ENCODE measurements around the gene ATP4B. TPM values are rescaled to one million over a fixed set of nuclear protein-coding genes. Genes with fewer than 3 reads are reported as not detected.

Gene ATP4B
- total RNA-seq, 1 donor from 2014 or later, result not detected

DNA sequence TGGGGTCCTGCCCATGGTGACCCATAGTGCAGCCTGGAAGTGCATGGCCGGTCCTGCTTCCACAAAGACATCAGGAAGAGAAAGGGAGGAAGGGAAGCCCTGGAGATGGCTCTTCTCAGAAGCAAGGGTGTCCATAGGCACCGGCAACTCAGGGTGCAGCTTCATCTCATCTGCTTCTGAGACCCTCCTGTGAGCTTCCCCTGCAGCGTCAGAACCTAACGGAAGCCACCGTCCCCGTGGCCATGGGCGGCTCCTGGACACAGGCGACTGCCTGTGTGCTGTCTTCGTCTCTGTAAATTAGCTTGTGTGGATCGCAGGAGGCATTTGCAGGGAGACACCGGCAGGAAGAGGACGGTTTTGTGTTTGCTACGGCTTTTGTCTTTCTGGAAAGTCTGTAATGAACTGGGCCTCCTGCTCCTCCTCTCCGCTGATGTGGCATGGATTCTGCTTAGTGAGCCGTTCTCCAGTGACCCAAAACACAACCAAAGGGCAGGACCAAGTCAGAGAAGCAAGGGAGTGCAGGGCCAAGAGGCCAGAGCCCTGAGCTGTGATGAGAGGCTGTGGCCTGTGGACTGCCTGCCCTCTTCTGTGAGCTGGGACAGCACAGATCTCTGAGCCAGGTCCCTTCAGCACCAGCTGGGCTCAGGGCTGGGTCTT, 2.5 kb downstream of the ATP4B start:
- ChIA-PET POLR2A (no interaction called here), CTCF (no interaction called here)
- H3K4me1 Mint-ChIP-seq, result no peaks in the 10 kb centered on the region
- ATAC-seq (ENCODE audit: low read depth), result no peak
- no peak overlapping the region for H3K4me3 Mint-ChIP-seq
- TF ChIP-seq, protein P1, sequence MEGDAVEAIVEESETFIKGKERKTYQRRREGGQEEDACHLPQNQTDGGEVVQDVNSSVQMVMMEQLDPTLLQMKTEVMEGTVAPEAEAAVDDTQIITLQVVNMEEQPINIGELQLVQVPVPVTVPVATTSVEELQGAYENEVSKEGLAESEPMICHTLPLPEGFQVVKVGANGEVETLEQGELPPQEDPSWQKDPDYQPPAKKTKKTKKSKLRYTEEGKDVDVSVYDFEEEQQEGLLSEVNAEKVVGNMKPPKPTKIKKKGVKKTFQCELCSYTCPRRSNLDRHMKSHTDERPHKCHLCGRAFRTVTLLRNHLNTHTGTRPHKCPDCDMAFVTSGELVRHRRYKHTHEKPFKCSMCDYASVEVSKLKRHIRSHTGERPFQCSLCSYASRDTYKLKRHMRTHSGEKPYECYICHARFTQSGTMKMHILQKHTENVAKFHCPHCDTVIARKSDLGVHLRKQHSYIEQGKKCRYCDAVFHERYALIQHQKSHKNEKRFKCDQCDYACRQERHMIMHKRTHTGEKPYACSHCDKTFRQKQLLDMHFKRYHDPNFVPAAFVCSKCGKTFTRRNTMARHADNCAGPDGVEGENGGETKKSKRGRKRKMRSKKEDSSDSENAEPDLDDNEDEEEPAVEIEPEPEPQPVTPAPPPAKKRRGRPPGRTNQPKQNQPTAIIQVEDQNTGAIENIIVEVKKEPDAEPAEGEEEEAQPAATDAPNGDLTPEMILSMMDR (IDR thresholded peaks at IDR 0.05), result no peak
- intact Hi-C loops (cut with micrococcal nuclease), result no loop called here
- no peak for DNase-seq
- no peaks in the 10 kb centered on the region for H3K36me3 Mint-ChIP-seq (ENCODE audit: low read depth)
- no peaks in the 10 kb centered on the region for H3K27me3 Mint-ChIP-seq
- H3K27ac Mint-ChIP-seq, result no peak overlapping the region
- H3K9me3 Mint-ChIP-seq, result no peaks in the 10 kb centered on the region

DNA sequence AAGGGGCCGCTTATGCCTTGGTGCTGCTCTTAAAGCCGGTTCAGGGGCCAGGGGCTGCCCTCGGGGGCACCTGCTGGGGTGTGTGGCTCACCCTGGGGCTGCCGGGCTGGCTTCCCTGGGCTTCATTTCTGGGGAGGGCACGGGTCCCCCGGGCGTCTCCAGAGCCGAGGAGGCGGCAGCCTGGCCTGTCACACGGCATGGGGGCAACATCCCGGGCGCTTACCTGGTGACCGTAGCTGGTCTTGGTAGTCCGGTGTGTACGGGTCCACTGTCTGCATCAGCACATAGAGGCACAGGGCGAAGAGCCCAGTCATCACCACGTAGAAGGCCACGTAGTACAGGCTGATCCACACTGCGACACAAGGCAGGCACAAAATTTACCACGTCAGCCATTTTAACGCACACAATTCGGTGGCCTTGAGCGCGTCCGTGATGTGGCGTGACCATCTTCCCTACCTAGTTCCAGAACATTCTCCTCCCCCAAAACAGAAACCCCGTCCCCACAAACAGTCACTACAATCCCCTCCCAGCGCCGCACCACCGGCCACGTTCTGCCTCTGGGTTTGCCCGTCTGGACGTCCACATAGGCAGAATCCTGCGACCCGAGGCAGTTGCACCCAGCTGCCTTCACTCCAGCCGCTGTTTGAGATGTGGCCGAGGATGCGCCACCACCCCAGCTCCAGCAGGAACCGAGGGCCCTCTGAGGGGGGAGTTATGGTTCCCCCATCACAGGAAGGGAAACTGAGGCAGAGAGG, 3.2 kb downstream of the ATP4B start:
- Mint-ChIP-seq H3K9me3 (no peaks in the 10 kb centered on the region), H3K27me3 (no peaks in the 10 kb centered on the region), H3K4me3 (no peak overlapping the region), H3K36me3 (ENCODE audit: low read depth) (no peaks in the 10 kb centered on the region), H3K27ac (no peak overlapping the region), H3K4me1 (no peaks in the 10 kb centered on the region)
- TF ChIP-seq, protein P1 (IDR thresholded peaks at IDR 0.05), result no peak
- intact Hi-C loops (cut with micrococcal nuclease), result no loop called here
- ATAC-seq (ENCODE audit: low read depth) (no peak), DNase-seq (no peak)
- POLR2A ChIA-PET, result no interaction called here
- CTCF ChIA-PET, result no interaction called here

DNA sequence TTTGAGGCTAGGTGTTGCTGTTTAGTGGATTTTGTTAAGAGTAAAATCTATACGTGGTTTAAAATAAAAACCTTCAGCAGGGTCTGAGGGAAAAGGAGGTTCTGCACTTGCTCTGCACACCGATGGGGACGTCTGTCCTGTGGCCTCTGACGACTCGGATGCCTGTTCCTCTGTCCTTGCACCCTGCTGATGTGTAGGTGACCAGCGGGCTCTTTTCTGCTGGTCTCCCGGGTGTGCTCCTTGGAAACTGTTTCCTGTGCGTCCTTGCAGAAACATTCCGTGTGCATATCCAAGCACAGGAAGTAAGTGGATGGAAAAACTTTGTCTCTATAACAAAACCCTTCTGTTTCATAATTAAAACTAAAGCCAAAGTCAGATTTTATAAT, 3.8 kb downstream of the ATP4B start:
- no peaks in the 10 kb centered on the region for H3K4me1 Mint-ChIP-seq
- no peak for DNase-seq
- no peaks in the 10 kb centered on the region for H3K36me3 Mint-ChIP-seq (ENCODE audit: low read depth)

DNA sequence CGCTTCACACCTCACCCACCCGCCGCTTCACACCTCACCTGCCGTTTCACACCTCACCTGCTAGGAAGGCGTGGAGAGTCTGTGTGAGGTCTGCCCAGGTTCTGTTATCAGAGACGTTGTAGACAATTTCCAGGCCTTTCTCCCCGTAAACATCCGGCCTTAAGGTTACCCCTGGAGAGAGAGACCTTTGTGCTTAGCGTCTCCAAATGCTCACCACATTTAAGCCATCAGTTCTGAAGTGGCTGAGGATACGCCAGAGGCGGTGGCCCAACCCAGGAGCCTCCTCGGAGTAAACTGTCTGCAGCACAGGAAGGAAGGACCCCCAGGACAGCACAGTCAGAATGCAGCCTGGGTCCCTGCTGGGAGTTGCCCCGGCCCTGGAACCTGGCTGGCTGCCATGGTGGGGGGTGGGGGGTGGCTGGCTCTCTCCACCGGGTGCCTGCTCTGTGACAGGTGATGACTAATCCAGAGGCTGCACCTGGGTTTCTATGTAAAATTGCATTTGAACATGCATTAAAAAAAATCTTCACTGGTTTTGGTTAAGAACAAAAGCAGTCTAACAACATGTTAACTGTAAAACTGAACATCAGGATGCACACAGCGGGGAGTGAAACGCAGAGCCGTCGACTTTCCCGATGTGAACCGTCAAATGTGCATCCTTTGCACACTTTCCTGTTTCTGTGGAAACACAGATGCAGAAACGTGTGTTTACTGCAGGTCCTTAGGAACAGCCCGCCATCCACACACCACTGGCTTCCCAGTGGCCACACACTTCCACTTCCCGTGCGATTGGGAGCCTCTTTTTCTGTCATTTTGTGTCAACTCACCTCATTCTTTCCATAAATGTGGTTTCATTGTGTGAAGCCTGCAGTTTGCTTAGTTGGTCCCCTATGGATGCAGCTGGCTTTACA, 4.5 kb downstream of the ATP4B start:
- Mint-ChIP-seq H3K4me1 (no peaks in the 10 kb centered on the region), H3K36me3 (ENCODE audit: low read depth) (no peaks in the 10 kb centered on the region), H3K27me3 (no peaks in the 10 kb centered on the region), H3K9me3 (no peaks in the 10 kb centered on the region), H3K4me3 (no peak overlapping the region), H3K27ac (no peak overlapping the region)
- ChIA-PET CTCF (no interaction called here), POLR2A (no interaction called here)
- peak; percentile 6 for DNase-seq
- no peak for ATAC-seq (ENCODE audit: low read depth)
- TF ChIP-seq, protein P1 (IDR thresholded peaks at IDR 0.05), result no peak
- intact Hi-C loops (cut with micrococcal nuclease), result no loop called here

More for the DNA sequence above, 3.8 kb downstream of the ATP4B start:
- POLR2A ChIA-PET, result no interaction called here
- H3K9me3 Mint-ChIP-seq, result no peaks in the 10 kb centered on the region
- H3K27me3 Mint-ChIP-seq, result no peaks in the 10 kb centered on the region
- intact Hi-C loops (cut with micrococcal nuclease), result no loop called here
- H3K27ac Mint-ChIP-seq, result no peak overlapping the region
- CTCF ChIA-PET, result no interaction called here
- ATAC-seq (ENCODE audit: low read depth), result no peak
- no peak overlapping the region for H3K4me3 Mint-ChIP-seq
- TF ChIP-seq, protein P1 (IDR thresholded peaks at IDR 0.05), result no peak

Measured in activated B cell treated with CpG ODN at 0.5 μM for 24 hours (primary cell).